ENCODE data around the gene LCAT.

Gene LCAT

DNA sequence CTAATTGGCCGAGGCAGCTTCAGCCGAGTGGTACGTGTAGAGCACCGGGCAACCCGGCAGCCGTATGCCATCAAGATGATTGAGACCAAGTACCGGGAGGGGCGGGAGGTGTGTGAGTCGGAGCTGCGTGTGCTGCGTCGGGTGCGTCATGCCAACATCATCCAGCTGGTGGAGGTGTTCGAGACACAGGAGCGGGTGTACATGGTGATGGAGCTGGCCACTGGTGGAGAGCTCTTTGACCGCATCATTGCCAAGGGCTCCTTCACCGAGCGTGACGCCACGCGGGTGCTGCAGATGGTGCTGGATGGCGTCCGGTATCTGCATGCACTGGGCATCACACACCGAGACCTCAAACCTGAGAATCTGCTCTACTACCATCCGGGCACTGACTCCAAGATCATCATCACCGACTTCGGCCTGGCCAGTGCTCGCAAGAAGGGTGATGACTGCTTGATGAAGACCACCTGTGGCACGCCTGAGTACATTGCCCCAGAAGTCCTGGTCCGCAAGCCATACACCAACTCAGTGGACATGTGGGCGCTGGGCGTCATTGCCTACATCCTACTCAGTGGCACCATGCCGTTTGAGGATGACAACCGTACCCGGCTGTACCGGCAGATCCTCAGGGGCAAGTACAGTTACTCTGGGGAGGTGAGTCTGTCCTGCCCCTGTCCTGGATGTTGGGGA is 34.7 kb downstream of the LCAT start:
- DNase-seq (ENCODE audit: low spot score), result no peak

DNA sequence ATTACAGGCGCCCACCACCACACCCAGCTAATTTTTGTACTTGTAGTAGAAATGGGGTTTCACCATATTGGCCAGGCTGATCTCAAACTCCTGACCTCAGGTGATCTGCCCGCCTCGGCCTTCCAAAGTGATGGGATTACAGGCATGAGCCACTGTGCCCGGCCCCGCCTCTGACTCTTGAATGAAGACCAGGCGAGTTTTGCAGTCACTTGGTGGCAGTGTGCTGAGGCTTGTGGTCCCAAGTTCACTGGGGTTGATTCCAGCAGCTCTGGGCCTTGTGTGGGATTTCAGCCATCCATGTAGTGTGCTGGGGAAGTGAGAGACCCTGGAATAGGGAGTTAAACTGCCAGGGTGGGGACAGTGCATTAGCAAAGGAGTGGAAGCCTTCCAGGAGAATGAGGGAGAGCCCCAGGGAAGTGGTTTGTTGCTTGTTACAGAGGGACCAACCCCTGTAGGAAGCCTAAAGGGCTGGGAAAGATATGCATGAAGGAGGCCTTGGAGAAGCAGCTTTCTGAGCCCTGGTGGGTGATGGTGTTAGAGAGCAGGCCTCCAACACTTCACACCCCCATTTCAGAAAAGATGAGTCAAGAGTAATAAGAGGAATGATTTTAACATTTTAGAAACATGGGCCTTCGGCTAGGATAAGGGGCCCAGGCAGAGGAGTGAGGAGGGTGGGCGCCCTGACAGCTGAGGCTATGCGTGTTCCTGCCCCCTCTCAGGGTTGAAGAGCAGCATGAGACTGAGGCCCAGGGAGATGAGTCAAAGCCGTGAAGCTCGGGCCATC is 36.3 kb downstream of the LCAT start:
- DNase-seq (ENCODE audit: low spot score), result no peak

DNA sequence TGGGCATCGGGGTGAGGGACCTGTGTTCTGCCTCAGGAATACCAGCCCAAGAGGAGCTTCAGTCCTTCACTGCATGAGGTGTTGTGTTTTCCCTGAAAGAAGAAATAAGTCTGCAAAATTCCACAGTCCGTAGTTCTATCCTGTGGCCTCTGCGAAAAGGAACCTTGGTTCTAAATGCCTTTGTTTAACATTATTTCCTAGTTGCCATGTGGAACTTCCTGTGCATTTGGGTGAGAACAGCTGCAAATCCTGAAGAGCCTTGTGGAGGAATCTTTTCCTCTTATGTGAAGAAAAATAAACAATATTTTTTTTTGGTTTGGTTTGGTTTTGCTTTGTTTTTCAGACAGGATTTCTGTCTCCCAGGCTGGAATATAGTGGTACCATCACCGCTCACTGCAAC is 41.1 kb downstream of the LCAT start:
- no peak for DNase-seq (ENCODE audit: low spot score)

DNA sequence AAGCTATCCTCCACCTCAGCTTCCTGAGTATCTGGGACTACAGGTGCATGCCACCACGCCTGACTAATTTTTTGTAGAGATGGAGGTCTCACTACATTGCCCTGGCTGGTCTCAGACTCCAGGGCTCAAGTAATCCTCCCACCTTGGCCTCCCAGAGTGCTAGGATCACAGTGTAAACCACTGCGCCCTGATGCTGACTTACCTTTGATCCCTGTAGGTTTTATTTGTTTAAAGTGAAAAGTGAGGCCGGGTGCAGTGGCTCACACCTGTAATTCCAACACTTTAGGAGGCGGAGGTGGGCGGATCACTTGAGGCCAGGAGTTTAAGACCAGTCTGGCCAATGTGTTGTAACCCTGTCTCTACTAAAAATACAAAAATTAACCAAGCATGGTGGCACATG is 42.2 kb downstream of the LCAT start:
- DNase-seq (ENCODE audit: low spot score), result no peak

DNA sequence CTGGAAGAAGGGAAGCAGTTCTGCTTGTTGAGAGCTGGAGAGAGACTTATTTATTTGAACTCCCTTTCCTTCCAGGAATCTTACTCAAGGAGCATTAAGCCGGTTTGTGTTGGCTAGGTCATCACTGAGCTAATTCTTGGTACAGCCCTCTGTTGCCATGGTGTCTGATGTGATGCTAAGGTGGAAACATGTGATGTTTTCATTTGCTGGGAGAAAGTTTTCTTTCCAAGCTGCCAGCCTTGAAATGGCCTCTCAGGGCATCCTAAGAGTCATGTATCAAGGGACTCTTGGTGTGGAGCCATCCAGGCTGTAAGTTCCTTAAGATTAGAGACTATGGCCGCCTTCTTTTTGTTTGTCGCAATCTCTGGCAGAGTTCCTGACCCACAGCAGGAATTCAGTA is 46.7 kb downstream of the LCAT start:
- DNase-seq (ENCODE audit: low spot score), result no peak

DNA sequence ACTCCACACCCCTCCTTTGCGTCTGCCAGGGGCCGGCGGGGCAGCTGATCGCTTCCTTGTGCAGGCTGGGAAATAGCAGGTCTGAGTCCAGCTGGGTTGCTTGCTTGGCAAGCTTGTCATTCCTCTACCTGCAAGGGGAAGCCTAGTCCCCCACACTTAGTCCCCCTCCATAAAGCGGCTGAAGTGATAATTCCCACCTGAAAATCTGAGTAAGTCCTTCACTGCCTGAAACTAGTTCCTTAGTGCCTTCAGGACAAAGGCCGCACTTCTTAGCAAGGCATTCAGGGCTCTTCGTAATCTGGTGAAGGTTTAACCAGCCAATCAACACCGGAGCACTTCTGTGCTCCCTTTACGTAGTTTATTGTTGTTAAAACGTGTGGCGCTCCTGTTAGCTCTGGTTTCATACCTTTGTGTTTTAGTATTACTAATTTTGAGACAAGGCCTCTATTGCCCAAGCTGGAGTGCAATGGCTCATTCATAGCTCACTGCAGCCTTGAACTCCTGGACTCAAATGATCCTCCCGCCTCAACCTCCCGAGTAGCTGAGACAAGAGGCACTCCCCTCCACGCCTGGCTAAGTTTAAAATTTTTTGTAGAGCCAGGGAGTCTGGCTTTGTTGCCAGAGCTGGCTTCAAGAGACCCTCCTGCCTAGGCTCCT is 50.0 kb downstream of the LCAT start:
- DNase-seq (ENCODE audit: low spot score), result no peak

DNA sequence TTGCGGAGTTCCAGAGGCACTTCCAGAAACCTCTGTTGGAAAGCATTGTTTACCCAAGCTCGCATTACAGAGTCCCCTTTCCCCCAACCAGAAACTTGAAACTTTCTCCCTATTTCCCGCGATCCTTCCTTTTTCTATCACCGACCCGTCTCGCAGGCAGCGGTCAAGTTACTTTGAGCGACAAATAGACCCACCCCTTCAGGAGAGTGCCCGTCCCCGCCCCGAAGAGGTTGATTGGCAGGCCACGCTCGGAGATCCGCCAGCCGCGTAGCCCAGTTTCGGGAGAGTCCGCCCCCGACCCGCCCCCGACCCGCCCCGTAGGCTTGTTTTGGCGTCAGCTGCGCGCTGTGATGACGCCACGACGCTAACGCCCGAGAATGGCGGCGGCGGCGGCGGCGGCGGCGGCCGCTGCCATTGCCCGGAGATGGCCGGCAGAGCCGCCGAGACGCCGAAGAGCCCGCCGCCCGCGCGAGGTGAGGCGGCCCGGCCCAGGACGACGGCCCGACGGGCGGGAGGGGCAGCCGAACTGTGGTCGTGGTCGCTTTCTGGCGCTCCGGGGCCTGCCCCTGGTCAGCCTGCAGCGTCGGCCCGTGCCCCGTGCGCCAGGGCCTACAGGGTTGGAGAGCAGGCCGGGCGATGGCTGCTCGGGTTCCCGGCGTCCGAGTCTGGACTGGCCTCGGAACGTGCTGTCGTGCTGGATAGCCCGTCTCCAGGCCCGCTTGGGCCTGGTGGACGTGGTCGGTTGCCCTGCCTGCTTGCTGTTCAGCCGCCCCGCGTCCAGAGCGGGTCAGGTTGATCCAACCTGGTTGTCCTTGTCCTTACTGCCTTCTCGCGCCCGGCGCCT is 50.8 kb downstream of the LCAT start, which contains the start of gene PSKH1:
TSS of gene PSKH1 (plus strand) at position 356 of the 844 bp plus-strand sequence. CDS start 15,496 bp downstream, outside the sequence.
- peak; percentile 98 for DNase-seq (ENCODE audit: low spot score)

DNA sequence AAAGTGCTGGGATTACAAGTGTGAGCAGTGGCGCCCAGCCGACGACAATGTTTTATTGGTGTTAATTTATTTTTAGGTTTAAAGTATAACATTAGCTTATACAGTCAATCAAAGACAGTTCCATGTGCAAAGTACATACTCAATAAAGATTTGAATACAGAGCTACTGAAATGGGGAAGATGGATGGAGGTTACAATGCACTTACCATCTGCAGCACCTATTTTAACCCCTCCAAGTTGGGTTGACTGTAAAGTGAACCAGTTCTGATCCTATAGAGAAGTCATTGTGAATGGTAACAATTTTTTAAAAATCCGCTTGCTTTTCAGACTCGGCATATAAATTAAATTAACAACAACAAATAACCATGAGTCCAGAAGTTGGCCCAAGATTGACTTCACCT is 51.5 kb downstream of the LCAT start:
- no peak for DNase-seq (ENCODE audit: low spot score)
